C4-2B (cell line): ENCODE measurements around the gene NF1.
"Not testable (repeated sequence)": the region's sequence is repeated elsewhere in the genome, so short reads cannot be mapped to it uniquely, and the experiment has no call there.

Experiments
- ZFX ChIP-seq: fragments of 450-650 bp; IDR thresholded peaks from 2 replicates; pipeline ENCODE4 v1.6.1; 2017
- TF ChIP-seq, protein P1 (sequence below): fragments of 450-650 bp; conservative IDR thresholded peaks from 2 replicates; pipeline ENCODE4 v1.5.1; 2017; ENCODE audit warnings: mild to moderate bottlenecking

GRCh38 chr17:31090650-31091049 lies 4.1 kb upstream of the NF1 start:
- TF ChIP-seq, protein P1, sequence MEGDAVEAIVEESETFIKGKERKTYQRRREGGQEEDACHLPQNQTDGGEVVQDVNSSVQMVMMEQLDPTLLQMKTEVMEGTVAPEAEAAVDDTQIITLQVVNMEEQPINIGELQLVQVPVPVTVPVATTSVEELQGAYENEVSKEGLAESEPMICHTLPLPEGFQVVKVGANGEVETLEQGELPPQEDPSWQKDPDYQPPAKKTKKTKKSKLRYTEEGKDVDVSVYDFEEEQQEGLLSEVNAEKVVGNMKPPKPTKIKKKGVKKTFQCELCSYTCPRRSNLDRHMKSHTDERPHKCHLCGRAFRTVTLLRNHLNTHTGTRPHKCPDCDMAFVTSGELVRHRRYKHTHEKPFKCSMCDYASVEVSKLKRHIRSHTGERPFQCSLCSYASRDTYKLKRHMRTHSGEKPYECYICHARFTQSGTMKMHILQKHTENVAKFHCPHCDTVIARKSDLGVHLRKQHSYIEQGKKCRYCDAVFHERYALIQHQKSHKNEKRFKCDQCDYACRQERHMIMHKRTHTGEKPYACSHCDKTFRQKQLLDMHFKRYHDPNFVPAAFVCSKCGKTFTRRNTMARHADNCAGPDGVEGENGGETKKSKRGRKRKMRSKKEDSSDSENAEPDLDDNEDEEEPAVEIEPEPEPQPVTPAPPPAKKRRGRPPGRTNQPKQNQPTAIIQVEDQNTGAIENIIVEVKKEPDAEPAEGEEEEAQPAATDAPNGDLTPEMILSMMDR = not testable (repeated sequence)
- not testable (repeated sequence) for TF ChIP-seq ZFX
